Sigmoid colon (tissue), 7 donors: ENCODE data around the gene ZNF445. TPM values are rescaled to one million over a fixed set of nuclear protein-coding genes. Genes with fewer than 3 reads are reported as not detected.

Source experiments
- DNase-seq: peaks from one replicate; pipeline ENCODE4 v3.0.0-alpha.2; 2019
- H3K27ac ChIP-seq, 4 donors: fragments of 200-600 bp; sonication (generic); one replicate each; pipeline ENCODE4 v1.5.1; 2016 to 2019; ENCODE audit warnings: mild to moderate bottlenecking in 1 of 4
- H3K27me3 ChIP-seq, 3 donors: fragments of 200-600 bp; sonication (generic); one replicate each; pipeline ENCODE4 v1.5.1; 2019; ENCODE audit warnings: mild to moderate bottlenecking in 1 of 3
- H3K36me3 ChIP-seq, 4 donors: fragments of 200-600 bp; sonication (generic); one replicate each; pipeline ENCODE4 v1.5.1; 2016 to 2019
- H3K4me1 ChIP-seq, 4 donors: fragments of 200-600 bp; sonication (generic); one replicate each; pipeline ENCODE4 v1.5.1; 2017 to 2019
- H3K4me3 ChIP-seq, 4 donors: fragments of 200-600 bp; sonication (generic); one replicate each; pipeline ENCODE4 v1.5.1; 2017 to 2019; ENCODE audit warnings: mild to moderate bottlenecking in 2 of 4, moderate library complexity in 1 of 4
- H3K9me3 ChIP-seq, 4 donors: fragments of 200-600 bp in 3 of 4; sonication (generic) in 3 of 4; one replicate each; pipeline versions ENCODE4 v1.5.1 to v1.6.1; 2013 to 2019
- EP300 ChIP-seq, 4 donors: sonication (generic); formaldehyde crosslinking; IDR thresholded peaks; one replicate each; pipeline ENCODE4 v1.6.1; 2017; ENCODE audit warnings: antibody characterized with exemption in 4 of 4
- POLR2A ChIP-seq, 2 donors: fragments of 450-650 bp; IDR thresholded peaks; one replicate each; pipeline ENCODE4 v1.6.1; 2016; ENCODE audit warnings: antibody characterized with exemption in 2 of 2, mild to moderate bottlenecking in 2 of 2, moderate library complexity in 2 of 2
- POLR2AphosphoS5 ChIP-seq, 4 donors: sonication (generic); formaldehyde crosslinking; IDR thresholded peaks; one replicate each; pipeline ENCODE4 v1.6.1; 2017; ENCODE audit warnings: antibody characterized with exemption in 4 of 4
- WGBS, 2 donors: extraction: QIAGEN DNeasy Blood & Tissue Kit; methylation state at CpG; one replicate each; pipeline ENCODE4 v1.1.7; 2013; 5-methylcytosine and 5-hydroxymethylcytosine counted together
- intact Hi-C: fragments of 100-400 bp; cut with DNase I; formaldehyde crosslinking; loops from one replicate; pipeline ENCODE4 v1.15.1; 2023
- polyA plus RNA-seq, 3 donors: library from polyadenylated mRNA; stranded (reverse); fragments of 200-250 nt; gene quantifications; one replicate each; pipeline ENCODE4 v1.2.3, GENCODE V29; 2013
- total RNA-seq, 4 donors: library from RNA; depleted of rRNA; stranded (reverse); fragments of >200 nt; gene quantifications; one replicate each; pipeline ENCODE4 v1.1.0, GENCODE V29; 2016
- TF ChIP-seq, protein P1 (sequence below), 4 experiments: fragments of 450-650 bp in 3 of 4; fragments of 200-600 bp in 1 of 4; IDR thresholded peaks; one replicate each; pipeline ENCODE4 v1.5.1; 2016 to 2019; ENCODE audit warnings: antibody characterized with exemption in 4 of 4, mild to moderate bottlenecking in 3 of 4, moderate library complexity in 2 of 4
- donor health status: healthy with polysubstance abuse.
- donor health status: Bipolar disorder and iron deficiency.
- donor health status: healthy.

Gene ZNF445
- total and polyA plus RNA-seq, 7 donors: 1.2 to 13.3 (median 7.1) TPM

DNA sequence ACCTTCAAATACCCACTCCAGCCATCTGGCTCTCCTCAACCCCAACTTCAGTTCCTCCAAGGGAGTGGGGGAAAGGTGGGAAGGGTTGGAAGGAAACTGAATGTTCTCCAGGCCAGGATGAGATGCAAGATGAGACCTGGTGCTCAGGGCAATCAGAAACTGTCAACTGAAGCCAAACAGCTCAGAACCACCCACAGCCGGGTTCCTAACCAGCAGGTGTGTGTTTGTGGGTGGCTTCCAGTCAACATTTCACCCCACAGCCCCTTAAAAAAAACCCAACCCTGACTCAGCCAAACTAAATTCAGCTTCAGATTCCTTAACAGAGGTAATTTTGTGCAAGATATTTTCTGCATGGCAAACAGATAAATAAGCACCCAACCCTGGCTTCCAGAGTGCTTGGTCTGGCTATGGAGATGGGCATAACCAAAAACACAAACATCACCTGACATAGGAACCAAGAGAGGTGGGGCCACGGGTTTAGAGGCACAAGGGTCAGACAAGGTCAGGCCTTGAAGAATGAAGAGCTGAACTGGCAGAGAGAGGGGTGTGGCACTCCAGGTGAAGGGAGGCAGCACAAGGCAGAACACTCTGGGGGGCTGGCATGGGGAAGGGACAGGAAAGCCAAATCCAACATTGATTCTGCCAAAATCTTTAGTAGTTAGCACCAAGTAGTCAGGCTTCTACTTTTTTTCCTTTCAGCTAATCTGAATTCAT lies 34.7 kb downstream of the ZNF445 start:
- Histone ChIP-seq H3K27me3 (no peaks in the 10 kb centered on the region), H3K4me1 (peaks cover 0 to 26% (median 23%) of the 10 kb centered on the region in 4 donors), H3K9me3 (peaks cover 0 to 3% (median 0%) of the 10 kb centered on the region in 4 donors), H3K27ac (peak overlapping the region in 1 of 4 donors; percentile 88), H3K36me3 (peaks cover 8 to 43% (median 16%) of the 10 kb centered on the region in 4 donors), H3K4me3 (no peak overlapping the region)
- WGBS, 2 donors: 61 to 71% methylated on average over 2 of the region's 2 CpGs
- TF ChIP-seq, protein P1, sequence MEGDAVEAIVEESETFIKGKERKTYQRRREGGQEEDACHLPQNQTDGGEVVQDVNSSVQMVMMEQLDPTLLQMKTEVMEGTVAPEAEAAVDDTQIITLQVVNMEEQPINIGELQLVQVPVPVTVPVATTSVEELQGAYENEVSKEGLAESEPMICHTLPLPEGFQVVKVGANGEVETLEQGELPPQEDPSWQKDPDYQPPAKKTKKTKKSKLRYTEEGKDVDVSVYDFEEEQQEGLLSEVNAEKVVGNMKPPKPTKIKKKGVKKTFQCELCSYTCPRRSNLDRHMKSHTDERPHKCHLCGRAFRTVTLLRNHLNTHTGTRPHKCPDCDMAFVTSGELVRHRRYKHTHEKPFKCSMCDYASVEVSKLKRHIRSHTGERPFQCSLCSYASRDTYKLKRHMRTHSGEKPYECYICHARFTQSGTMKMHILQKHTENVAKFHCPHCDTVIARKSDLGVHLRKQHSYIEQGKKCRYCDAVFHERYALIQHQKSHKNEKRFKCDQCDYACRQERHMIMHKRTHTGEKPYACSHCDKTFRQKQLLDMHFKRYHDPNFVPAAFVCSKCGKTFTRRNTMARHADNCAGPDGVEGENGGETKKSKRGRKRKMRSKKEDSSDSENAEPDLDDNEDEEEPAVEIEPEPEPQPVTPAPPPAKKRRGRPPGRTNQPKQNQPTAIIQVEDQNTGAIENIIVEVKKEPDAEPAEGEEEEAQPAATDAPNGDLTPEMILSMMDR (IDR thresholded peaks at IDR 0.05): no peak
- TF ChIP-seq POLR2A (IDR thresholded peaks at IDR 0.05): no peak
- no peak for TF ChIP-seq POLR2AphosphoS5 (IDR thresholded peaks at IDR 0.05)
- no peak for TF ChIP-seq EP300 (IDR thresholded peaks at IDR 0.05)
- no peak for DNase-seq
- intact Hi-C loops: no loop called here

GRCh38 chr3:44439499-44440295 lies 37.8 kb downstream of the ZNF445 start:
- Histone ChIP-seq H3K4me1 (peaks cover 0 to 26% (median 23%) of the 10 kb centered on the region in 4 donors), H3K27ac (peak overlapping the region; percentile 79 to 88 (median 84)), H3K36me3 (peaks cover 0 to 15% (median 0%) of the 10 kb centered on the region in 4 donors), H3K27me3 (no peaks in the 10 kb centered on the region), H3K4me3 (peak overlapping the region in 2 of 4 donors; percentile 3 to 4), H3K9me3 (no peaks in the 10 kb centered on the region)
- peak; percentile 89 to 93 (median 92) for TF ChIP-seq POLR2AphosphoS5 (IDR thresholded peaks at IDR 0.05)
- TF ChIP-seq POLR2A (IDR thresholded peaks at IDR 0.05): no peak
- TF ChIP-seq, protein P1 (IDR thresholded peaks at IDR 0.05): no peak
- TF ChIP-seq EP300 (IDR thresholded peaks at IDR 0.05): peak in 3 of 4 donors; percentile 52 to 89 (median 66)
- DNase-seq: peak; percentile 93
- WGBS, 2 donors: 8% methylated on average over 7 of the region's 7 CpGs
- intact Hi-C loops: loop anchor here (5.0 kb wide), 1 partner anchor 102 kb away; the partner anchor contains the start of gene TCAIM

GRCh38 chr3:44437800-44438199 lies 39.7 kb downstream of the ZNF445 start:
- no peak for DNase-seq
- H3K4me1 ChIP-seq: peaks cover 0 to 26% (median 23%) of the 10 kb centered on the region in 4 donors

DNA sequence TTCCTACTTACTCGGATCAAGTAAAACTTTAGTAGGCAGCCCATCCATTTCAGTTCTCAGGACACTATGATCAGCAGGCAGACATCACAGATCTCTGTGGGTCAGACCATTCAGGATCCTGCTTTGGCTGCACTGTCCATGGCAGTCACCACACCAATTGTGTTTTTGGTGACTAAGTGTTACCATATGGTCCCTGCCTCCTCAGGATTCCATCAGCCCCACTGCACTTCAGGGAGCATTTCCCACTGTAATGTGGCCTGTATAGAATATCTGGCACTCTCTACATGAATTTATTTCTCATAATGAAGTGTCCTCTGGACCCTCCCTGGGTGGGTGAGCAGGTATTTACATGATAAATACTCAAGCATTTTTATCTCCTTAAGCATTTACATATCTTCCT lies 41.3 kb downstream of the ZNF445 start:
- TF ChIP-seq POLR2A (IDR thresholded peaks at IDR 0.05) (no peak), EP300 (IDR thresholded peaks at IDR 0.05) (no peak), POLR2AphosphoS5 (IDR thresholded peaks at IDR 0.05) (no peak)
- TF ChIP-seq, protein P1 (IDR thresholded peaks at IDR 0.05): no peak
- DNase-seq: peak; percentile 14
- 92 to 98% methylated on average over 1 of the region's 1 CpG for WGBS, 2 donors
- peaks cover 0 to 23% (median 23%) of the 10 kb centered on the region in 4 donors for H3K4me1 ChIP-seq
- H3K36me3 ChIP-seq: no peaks in the 10 kb centered on the region
- H3K27me3 ChIP-seq: no peaks in the 10 kb centered on the region
- no peak overlapping the region for H3K4me3 ChIP-seq
- H3K27ac ChIP-seq: no peak overlapping the region
- intact Hi-C loops: loop anchor here (5.0 kb wide), 1 partner anchor 99 kb away; the partner anchor contains the start of gene TCAIM
- H3K9me3 ChIP-seq: no peaks in the 10 kb centered on the region

More at GRCh38 chr3:44437800-44438199, 39.7 kb downstream of the ZNF445 start:
- Histone ChIP-seq H3K36me3 (peaks cover 0 to 4% (median 0%) of the 10 kb centered on the region in 4 donors), H3K4me3 (no peak overlapping the region), H3K9me3 (no peaks in the 10 kb centered on the region), H3K27me3 (no peaks in the 10 kb centered on the region), H3K27ac (no peak overlapping the region)
- WGBS, 2 donors: 96 to 97% methylated on average over 7 of the region's 7 CpGs
- TF ChIP-seq EP300 (IDR thresholded peaks at IDR 0.05) (no peak), POLR2AphosphoS5 (IDR thresholded peaks at IDR 0.05) (no peak), POLR2A (IDR thresholded peaks at IDR 0.05) (no peak)
- TF ChIP-seq, protein P1 (IDR thresholded peaks at IDR 0.05): no peak
- intact Hi-C loops: loop anchor here (5.0 kb wide), 1 partner anchor 100 kb away; the partner anchor contains the start of gene TCAIM
